Activated naive CD4-positive, alpha-beta T cell (primary cell): ENCODE results near the gene IGSF6.
A peak's percentile ranks its signal among the peaks of the same experiment; 100 is the strongest.
"Not testable (repeated sequence)": the region's sequence is repeated elsewhere in the genome, so short reads cannot be mapped to it uniquely, and the experiment has no call there.

Experiments used
- DNase-seq, 4 experiments: peaks; one replicate each; lab custom pipeline; 2025; lab: John Stamatoyannopoulos, UW

The IGSF6 gene

GRCh38 chr16:21652453-21652852 lies at the start of gene IGSF6:
Gene IGSF6, minus strand, starts transcription at chr16:21652608. Its CDS starts 10 bp downstream, at chr16:21652598.
- DNase-seq: no peak

GRCh38 chr16:21701271-21701670 lies 48.9 kb upstream of the IGSF6 start:
- no peak for DNase-seq

GRCh38 chr16:21698169-21699032 lies 46.0 kb upstream of the IGSF6 start:
- DNase-seq: no peak

- DNase-seq: no peak
Measured at GRCh38 chr16:21697032-21697431, 44.6 kb upstream of the IGSF6 start.

GRCh38 chr16:21694609-21695008 lies 42.2 kb upstream of the IGSF6 start:
- no peak for DNase-seq

GRCh38 chr16:21690967-21691366 lies 38.6 kb upstream of the IGSF6 start:
- not testable (repeated sequence) for DNase-seq

GRCh38 chr16:21689107-21689506 lies 36.7 kb upstream of the IGSF6 start:
- no peak for DNase-seq

- DNase-seq: no peak
Measured at GRCh38 chr16:21685034-21685455, 32.6 kb upstream of the IGSF6 start.

- peak in 1 of 4 experiments; percentile 7 for DNase-seq
Measured at GRCh38 chr16:21684199-21684598, 31.8 kb upstream of the IGSF6 start.

- DNase-seq: no peak
Measured at GRCh38 chr16:21683184-21683583, 30.8 kb upstream of the IGSF6 start.

- not testable (repeated sequence) for DNase-seq
Measured at GRCh38 chr16:21680714-21681113, 28.3 kb upstream of the IGSF6 start.

GRCh38 chr16:21674456-21674855 lies 22.0 kb upstream of the IGSF6 start:
- not testable (repeated sequence) for DNase-seq

GRCh38 chr16:21673469-21673868 lies 21.1 kb upstream of the IGSF6 start:
- DNase-seq: no peak

GRCh38 chr16:21667575-21667974 lies 15.2 kb upstream of the IGSF6 start:
- DNase-seq: no peak

GRCh38 chr16:21666772-21667171 lies 14.4 kb upstream of the IGSF6 start:
- no peak for DNase-seq

GRCh38 chr16:21664801-21665492 lies 12.5 kb upstream of the IGSF6 start:
- DNase-seq: no peak

- DNase-seq: peak in 1 of 4 experiments; percentile 23
Measured at GRCh38 chr16:21663889-21664647, 11.7 kb upstream of the IGSF6 start, which contains the start of gene OTOA. Gene OTOA, plus strand, starts transcription at chr16:21663968. Its CDS starts 14,547 bp downstream, at chr16:21678515.

GRCh38 chr16:21659124-21659523 lies 6.7 kb upstream of the IGSF6 start:
- DNase-seq: no peak

- no peak for DNase-seq
Measured at GRCh38 chr16:21656795-21657768, 4.7 kb upstream of the IGSF6 start.

GRCh38 chr16:21654881-21655280 lies 2.5 kb upstream of the IGSF6 start:
- DNase-seq: no peak

GRCh38 chr16:21654466-21654865 lies 2.1 kb upstream of the IGSF6 start:
- no peak for DNase-seq
